ENCODE results near the gene CYB5RL.

DNA sequence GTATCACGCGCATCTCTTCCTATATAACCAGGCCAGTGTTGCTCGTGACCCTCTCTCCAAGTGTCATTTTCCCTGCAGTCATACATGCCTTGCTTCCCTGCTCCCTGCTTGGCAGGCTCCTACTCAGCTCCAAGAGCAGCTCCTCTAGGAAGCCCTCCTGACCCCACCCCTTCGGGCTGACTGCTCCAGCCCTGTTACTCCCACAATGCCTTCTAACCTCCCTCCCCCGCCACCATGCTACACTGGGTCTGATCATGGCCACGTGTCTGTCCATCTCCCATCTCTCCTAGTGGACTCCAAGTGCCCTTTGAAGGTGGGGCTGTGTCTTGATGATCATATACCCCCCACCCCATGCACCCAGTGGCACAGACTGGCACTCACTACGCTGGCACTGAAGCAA lies 44.8 kb upstream of the CYB5RL start:
- TF ChIP-seq, protein P1, sequence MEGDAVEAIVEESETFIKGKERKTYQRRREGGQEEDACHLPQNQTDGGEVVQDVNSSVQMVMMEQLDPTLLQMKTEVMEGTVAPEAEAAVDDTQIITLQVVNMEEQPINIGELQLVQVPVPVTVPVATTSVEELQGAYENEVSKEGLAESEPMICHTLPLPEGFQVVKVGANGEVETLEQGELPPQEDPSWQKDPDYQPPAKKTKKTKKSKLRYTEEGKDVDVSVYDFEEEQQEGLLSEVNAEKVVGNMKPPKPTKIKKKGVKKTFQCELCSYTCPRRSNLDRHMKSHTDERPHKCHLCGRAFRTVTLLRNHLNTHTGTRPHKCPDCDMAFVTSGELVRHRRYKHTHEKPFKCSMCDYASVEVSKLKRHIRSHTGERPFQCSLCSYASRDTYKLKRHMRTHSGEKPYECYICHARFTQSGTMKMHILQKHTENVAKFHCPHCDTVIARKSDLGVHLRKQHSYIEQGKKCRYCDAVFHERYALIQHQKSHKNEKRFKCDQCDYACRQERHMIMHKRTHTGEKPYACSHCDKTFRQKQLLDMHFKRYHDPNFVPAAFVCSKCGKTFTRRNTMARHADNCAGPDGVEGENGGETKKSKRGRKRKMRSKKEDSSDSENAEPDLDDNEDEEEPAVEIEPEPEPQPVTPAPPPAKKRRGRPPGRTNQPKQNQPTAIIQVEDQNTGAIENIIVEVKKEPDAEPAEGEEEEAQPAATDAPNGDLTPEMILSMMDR (IDR thresholded peaks at IDR 0.05) = no peak
- TF ChIP-seq EP300 (IDR thresholded peaks at IDR 0.05) (no peak), POLR2A (IDR thresholded peaks at IDR 0.05) (no peak)
